ENCODE measurements around the gene MAGEB5.
"Not testable (repeated sequence)": the region's sequence is repeated elsewhere in the genome, so short reads cannot be mapped to it uniquely, and the experiment has no call there.

Gene MAGEB5

GRCh38 chrX:26215869-26216268 lies at the start of gene MAGEB5:
Gene MAGEB5, plus strand, starts transcription at chrX:26216169. Its CDS starts 1,133 bp downstream, at chrX:26217302.
- DNase-seq, result no peak

GRCh38 chrX:26192204-26192603 lies 23.8 kb upstream of the MAGEB5 start, which contains the start of gene MAGEB6:
Gene MAGEB6, plus strand, starts transcription at chrX:26192440. Its CDS starts 1,407 bp downstream, at chrX:26193847.
- DNase-seq, result no peak

- no peak for DNase-seq
These were observed 12.4 kb upstream of the MAGEB5 start for GRCh38 chrX:26203561-26203960.

GRCh38 chrX:26204717-26205116 lies 11.3 kb upstream of the MAGEB5 start:
- not testable (repeated sequence) for DNase-seq

GRCh38 chrX:26208012-26208411 lies 8.0 kb upstream of the MAGEB5 start:
- no peak for DNase-seq

GRCh38 chrX:26219351-26219750 lies 3.4 kb downstream of the MAGEB5 start:
- DNase-seq, result no peak

- DNase-seq, result no peak
These were observed 18.2 kb downstream of the MAGEB5 start for GRCh38 chrX:26234177-26234576.

GRCh38 chrX:26253526-26253925 lies 37.6 kb downstream of the MAGEB5 start:
- no peak for DNase-seq

- no peak for DNase-seq
These were observed 38.5 kb downstream of the MAGEB5 start for GRCh38 chrX:26254436-26254835.

- DNase-seq, result no peak
These were observed 46.2 kb downstream of the MAGEB5 start for GRCh38 chrX:26262121-26262523.

All from inflammatory macrophage treated with lipopolysaccharide for 4 hours (primary cell).